Caco-2 (cell line): ENCODE data around the gene ZNF175. TPM values are rescaled to one million over a fixed set of nuclear protein-coding genes. Genes with fewer than 3 reads are reported as not detected.

ENCODE experiments used
- BruUV-seq: library from RNA; stranded (reverse); fragments of 400-500 nt; replicated peaks from 2 replicates; lab custom pipeline; 2021; lab: Mats Ljungman, UMichigan
- CTCF ChIA-PET: fragments of 300-600 bp; sonication (Branson Sonifier 250); formaldehyde crosslinking; loops from one replicate; lab custom pipeline; 2022; ENCODE audit warnings: antibody characterized with exemption; lab: Charles Lee
- POLR2A ChIA-PET: fragments of 300-600 bp; sonication (Branson Sonifier 250); formaldehyde crosslinking; loops from one replicate; lab custom pipeline; 2022; ENCODE audit warnings: antibody characterized with exemption; lab: Charles Lee
- DNase-seq, 2 experiments: peaks; one replicate each; pipeline versions ENCODE4 v3.0.0 to v3.0.0-alpha.2; 2020 to 2022
- H3K27me3 ChIP-seq: replicated peaks from 2 replicates; pipeline ENCODE4 v1.6.0; 2011; ENCODE audit warnings: low read length; ENCODE audit not compliant: control insufficient read depth, insufficient read depth
- H3K36me3 ChIP-seq: 2 replicates; pipeline ENCODE4 v1.5.1; 2011; ENCODE audit warnings: low read length; ENCODE audit not compliant: control insufficient read depth, insufficient read depth
- H3K4me1 ChIP-seq: fragments of 250-450 bp; sonication (Bioruptor Pico); 2 replicates; pipeline ENCODE4 v1.5.1; 2020; ENCODE audit warnings: mild to moderate bottlenecking
- H3K4me3 ChIP-seq: 2 replicates; pipeline ENCODE4 v1.5.1; 2011; ENCODE audit warnings: low read depth, mild to moderate bottlenecking, control low read depth, low read length
- H3K9me3 ChIP-seq: fragments of 250-450 bp; sonication (Bioruptor Pico); 2 replicates; pipeline ENCODE4 v1.5.1; 2020; ENCODE audit warnings: mild to moderate bottlenecking, moderate library complexity
- H3K27ac Mint-ChIP-seq: one replicate; pipeline ENCODE4 v1.8.0; 2022; ENCODE audit warnings: mixed read lengths; ENCODE audit not compliant: unreplicated experiment
- H3K27me3 Mint-ChIP-seq: one replicate; pipeline ENCODE4 v1.8.0; 2022; ENCODE audit warnings: mixed read lengths; ENCODE audit not compliant: insufficient read depth, unreplicated experiment
- H3K36me3 Mint-ChIP-seq: one replicate; pipeline ENCODE4 v1.8.0; 2022; ENCODE audit warnings: mild to moderate bottlenecking, mixed read lengths; ENCODE audit not compliant: insufficient read depth, unreplicated experiment
- H3K4me1 Mint-ChIP-seq: one replicate; pipeline ENCODE4 v1.8.0; 2022; ENCODE audit warnings: low read depth, mixed read lengths; ENCODE audit not compliant: unreplicated experiment
- H3K4me3 Mint-ChIP-seq: one replicate; pipeline ENCODE4 v1.8.0; 2022; ENCODE audit warnings: mild to moderate bottlenecking, moderate library complexity, mixed read lengths; ENCODE audit not compliant: unreplicated experiment
- H3K9me3 Mint-ChIP-seq: one replicate; pipeline ENCODE4 v1.8.0; 2022; ENCODE audit warnings: mixed read lengths; ENCODE audit not compliant: unreplicated experiment
- intact Hi-C: fragments of 100-400 bp; cut with micrococcal nuclease; formaldehyde crosslinking; loops from one replicate; pipeline ENCODE4 v1.10.0; 2022; ENCODE audit not compliant: unreplicated experiment
- total RNA-seq: library from RNA; stranded (reverse); gene quantifications from 2 replicates; pipeline ENCODE4 v1.2.3, GENCODE V29; 2022
- TF ChIP-seq, protein P1 (sequence below), 2 experiments: fragments of 200-600 bp in 1 of 2; IDR thresholded peaks; 1 replicate in 1 of 2; 2 replicates in 1 of 2; pipeline versions ENCODE4 v1.5.1 to v1.8.0; 2011 to 2022; ENCODE audit warnings: antibody characterized with exemption in 1 of 2, control low read depth in 1 of 2, inconsistent platforms in 1 of 2, low read depth in 1 of 2, low read length in 1 of 2, mild to moderate bottlenecking in 1 of 2, moderate library complexity in 1 of 2; ENCODE audit not compliant: insufficient read depth in 1 of 2, severe bottlenecking in 1 of 2, unreplicated experiment in 1 of 2

ZNF175 gene
- total RNA-seq, 1 experiment from 2014 or later, result 8.7 TPM

DNA sequence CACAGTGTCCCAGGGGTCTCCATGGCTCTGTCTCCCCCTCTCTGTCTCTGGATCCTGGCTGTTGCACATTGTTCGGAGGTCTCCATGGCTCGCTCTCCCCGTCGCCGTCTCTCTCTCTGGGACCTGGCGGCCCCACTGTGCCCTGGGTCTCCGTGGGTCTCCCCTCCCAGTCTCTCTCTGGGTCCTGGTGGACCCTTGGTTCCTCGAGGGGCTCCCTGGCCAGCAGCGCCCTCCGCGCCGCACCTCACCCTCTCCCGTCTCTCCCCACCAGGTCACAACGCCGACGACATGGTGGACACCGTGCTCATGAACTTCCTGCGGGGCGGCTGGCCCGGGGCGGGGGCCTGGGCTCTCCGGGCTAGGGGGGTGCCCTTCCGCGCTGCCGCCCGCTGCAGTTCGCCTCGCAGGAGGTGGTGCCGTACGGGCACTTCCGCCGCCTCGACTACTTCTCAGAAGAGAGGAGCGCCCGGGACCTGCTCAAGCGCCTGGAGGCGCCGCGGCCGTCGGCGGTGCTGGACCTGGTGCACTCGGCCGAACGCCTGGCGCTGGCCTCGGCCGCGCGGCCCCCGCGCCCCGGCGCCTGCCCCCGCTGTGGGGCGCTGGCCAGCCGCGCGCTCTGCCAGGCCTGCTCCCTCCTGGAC is 30.0 kb downstream of the ZNF175 start:
- TF ChIP-seq, protein P1, sequence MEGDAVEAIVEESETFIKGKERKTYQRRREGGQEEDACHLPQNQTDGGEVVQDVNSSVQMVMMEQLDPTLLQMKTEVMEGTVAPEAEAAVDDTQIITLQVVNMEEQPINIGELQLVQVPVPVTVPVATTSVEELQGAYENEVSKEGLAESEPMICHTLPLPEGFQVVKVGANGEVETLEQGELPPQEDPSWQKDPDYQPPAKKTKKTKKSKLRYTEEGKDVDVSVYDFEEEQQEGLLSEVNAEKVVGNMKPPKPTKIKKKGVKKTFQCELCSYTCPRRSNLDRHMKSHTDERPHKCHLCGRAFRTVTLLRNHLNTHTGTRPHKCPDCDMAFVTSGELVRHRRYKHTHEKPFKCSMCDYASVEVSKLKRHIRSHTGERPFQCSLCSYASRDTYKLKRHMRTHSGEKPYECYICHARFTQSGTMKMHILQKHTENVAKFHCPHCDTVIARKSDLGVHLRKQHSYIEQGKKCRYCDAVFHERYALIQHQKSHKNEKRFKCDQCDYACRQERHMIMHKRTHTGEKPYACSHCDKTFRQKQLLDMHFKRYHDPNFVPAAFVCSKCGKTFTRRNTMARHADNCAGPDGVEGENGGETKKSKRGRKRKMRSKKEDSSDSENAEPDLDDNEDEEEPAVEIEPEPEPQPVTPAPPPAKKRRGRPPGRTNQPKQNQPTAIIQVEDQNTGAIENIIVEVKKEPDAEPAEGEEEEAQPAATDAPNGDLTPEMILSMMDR (IDR thresholded peaks at IDR 0.05; ENCODE audit: insufficient read depth in 1 of 2, low read depth in 1 of 2, low read length in 1 of 2, severe bottlenecking in 1 of 2, unreplicated experiment in 1 of 2), result no peak
- CTCF ChIA-PET, result no interaction called here
- Histone ChIP-seq H3K27me3 (no peaks in the 10 kb centered on the region), H3K9me3 (no peaks in the 10 kb centered on the region), H3K4me1 (no peaks in the 10 kb centered on the region), H3K4me3 (no peak overlapping the region), H3K36me3 (no peaks in the 10 kb centered on the region)
- no peaks in the 10 kb centered on the region for H3K4me1 Mint-ChIP-seq
- BruUV-seq, result no TSS peak
- POLR2A ChIA-PET, result no interaction called here
- intact Hi-C loops, result no loop called here
- no peak overlapping the region for H3K27ac Mint-ChIP-seq
- no peak for DNase-seq
- no peak overlapping the region for H3K4me3 Mint-ChIP-seq
- H3K27me3 Mint-ChIP-seq, result peaks cover 3% of the 10 kb centered on the region
- H3K36me3 Mint-ChIP-seq, result peaks cover 5% of the 10 kb centered on the region
- H3K9me3 Mint-ChIP-seq, result no peaks in the 10 kb centered on the region

DNA sequence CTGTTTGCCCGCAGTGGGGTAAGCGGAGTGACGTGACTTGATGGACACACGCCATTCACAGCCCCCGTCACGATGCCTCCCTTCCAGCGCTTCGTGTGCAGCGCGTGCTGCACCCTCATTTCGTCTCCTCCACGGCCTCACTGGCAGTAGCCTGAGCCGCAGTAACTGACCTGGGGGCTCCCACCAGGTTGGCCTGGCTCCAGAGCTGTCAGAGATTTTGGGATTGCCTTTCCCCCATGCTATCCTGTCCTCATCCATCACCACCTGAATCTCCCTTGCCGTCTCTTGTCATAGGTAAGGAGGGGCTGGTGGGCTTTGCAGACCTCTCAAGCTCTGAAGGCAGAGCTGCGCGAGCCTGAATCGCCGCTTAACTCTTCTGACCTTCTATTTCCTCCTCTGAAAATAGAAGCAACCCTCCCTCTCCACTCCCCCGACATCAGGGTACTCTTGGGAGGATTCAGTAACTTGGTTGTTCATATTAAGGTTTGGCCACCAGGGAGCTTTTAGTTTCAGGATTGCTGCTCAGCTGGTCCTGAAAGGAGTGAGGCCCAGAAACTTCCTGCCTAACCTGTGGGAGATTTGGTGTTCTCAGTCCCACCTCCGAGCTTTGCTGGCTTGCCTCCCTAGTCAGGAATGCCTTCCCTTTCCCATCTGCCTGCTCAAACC is 31.2 kb downstream of the ZNF175 start:
- H3K36me3 Mint-ChIP-seq, result peaks cover 5% of the 10 kb centered on the region
- H3K4me1 Mint-ChIP-seq, result no peaks in the 10 kb centered on the region
- H3K9me3 Mint-ChIP-seq, result peaks cover 6% of the 10 kb centered on the region
- no peaks in the 10 kb centered on the region for H3K36me3 ChIP-seq
- DNase-seq, result no peak
- H3K27ac Mint-ChIP-seq, result no peak overlapping the region
- no peaks in the 10 kb centered on the region for H3K4me1 ChIP-seq
- TF ChIP-seq, protein P1 (IDR thresholded peaks at IDR 0.05; ENCODE audit: insufficient read depth in 1 of 2, low read depth in 1 of 2, low read length in 1 of 2, severe bottlenecking in 1 of 2, unreplicated experiment in 1 of 2), result no peak
- ChIA-PET CTCF (no interaction called here), POLR2A (no interaction called here)
- no peaks in the 10 kb centered on the region for H3K9me3 ChIP-seq
- H3K4me3 ChIP-seq, result no peak overlapping the region
- no peaks in the 10 kb centered on the region for H3K27me3 ChIP-seq
- peaks cover 4% of the 10 kb centered on the region for H3K27me3 Mint-ChIP-seq
- H3K4me3 Mint-ChIP-seq, result no peak overlapping the region
- intact Hi-C loops, result no loop called here
- BruUV-seq, result no TSS peak

GRCh38 chr19:51607077-51607476 is 36.0 kb downstream of the ZNF175 start:
- intact Hi-C loops, result loop anchor here (5.0 kb wide), 1 partner anchor 50 kb away; no protein-coding TSS in a partner anchor
- BruUV-seq, result no TSS peak
- Mint-ChIP-seq H3K4me3 (no peak overlapping the region), H3K27ac (no peak overlapping the region), H3K27me3 (peaks cover 13% of the 10 kb centered on the region), H3K36me3 (no peaks in the 10 kb centered on the region), H3K9me3 (peaks cover 10% of the 10 kb centered on the region), H3K4me1 (no peaks in the 10 kb centered on the region)
- ChIA-PET POLR2A (no interaction called here), CTCF (interaction anchor here (2.5 kb wide), 1 partner anchor 50 kb away, joined by 11 read pairs; no protein-coding TSS in a partner anchor)
- Histone ChIP-seq H3K36me3 (no peaks in the 10 kb centered on the region), H3K4me3 (no peak overlapping the region), H3K27me3 (no peaks in the 10 kb centered on the region), H3K9me3 (0 out of 2 replicates have a peak, but pooled peaks cover 3% of the 10 kb centered on the region), H3K4me1 (no peaks in the 10 kb centered on the region)
- TF ChIP-seq, protein P1 (IDR thresholded peaks at IDR 0.05; ENCODE audit: insufficient read depth in 1 of 2, low read depth in 1 of 2, low read length in 1 of 2, severe bottlenecking in 1 of 2, unreplicated experiment in 1 of 2), result no peak
- DNase-seq, result no peak
